COLO829 (cell line): Measurements from ENCODE around the gene TUBB2B.

ENCODE experiments used
- DNase-seq: peaks from one replicate; pipeline ENCODE4 v3.0.0; 2012; ENCODE audit warnings: low spot score

The TUBB2B gene

DNA sequence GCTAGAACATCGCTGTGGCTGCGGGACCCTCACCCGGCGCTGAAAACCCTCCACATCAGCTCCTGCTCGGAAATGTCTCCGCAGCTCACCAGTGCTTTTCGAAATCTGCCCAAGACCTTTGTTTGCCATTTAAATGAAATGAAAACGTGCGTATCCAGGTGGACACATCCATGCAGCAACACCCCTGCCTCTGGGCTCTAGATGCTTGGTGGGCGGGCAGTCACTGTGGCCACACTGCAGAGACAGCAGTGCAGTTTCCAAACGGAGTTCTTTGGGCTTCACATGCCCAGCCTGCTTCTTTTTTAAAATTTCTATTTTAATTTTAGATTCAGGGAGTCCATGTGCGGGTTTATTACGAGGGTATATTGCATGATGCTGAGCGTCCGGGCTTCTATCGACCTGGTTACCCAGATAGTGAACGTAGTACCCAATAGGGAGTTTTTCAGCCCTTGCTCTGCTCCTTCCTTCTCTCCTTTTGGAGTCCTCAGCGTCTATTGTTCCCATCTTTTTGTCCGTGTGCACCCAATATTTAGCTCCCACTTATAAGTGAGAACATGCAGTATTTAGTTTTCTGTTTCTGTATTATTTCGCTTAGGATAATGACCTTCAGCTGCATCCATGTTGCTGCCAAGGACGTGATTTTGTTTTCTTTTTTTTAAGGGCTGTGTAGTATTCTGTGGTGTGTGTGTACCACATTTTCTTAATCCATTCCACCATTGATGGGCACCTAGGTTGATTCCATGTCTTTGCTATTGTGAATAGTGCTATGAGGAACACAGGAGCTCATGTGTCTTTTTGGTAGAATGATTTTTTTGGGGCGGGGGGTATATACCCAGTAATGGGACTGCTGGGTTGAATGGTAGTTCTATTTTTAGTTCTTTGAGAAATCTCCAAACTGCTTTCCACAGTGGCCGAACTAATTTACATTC lies 4.8 kb upstream of the TUBB2B start:
- no peak for DNase-seq

DNA sequence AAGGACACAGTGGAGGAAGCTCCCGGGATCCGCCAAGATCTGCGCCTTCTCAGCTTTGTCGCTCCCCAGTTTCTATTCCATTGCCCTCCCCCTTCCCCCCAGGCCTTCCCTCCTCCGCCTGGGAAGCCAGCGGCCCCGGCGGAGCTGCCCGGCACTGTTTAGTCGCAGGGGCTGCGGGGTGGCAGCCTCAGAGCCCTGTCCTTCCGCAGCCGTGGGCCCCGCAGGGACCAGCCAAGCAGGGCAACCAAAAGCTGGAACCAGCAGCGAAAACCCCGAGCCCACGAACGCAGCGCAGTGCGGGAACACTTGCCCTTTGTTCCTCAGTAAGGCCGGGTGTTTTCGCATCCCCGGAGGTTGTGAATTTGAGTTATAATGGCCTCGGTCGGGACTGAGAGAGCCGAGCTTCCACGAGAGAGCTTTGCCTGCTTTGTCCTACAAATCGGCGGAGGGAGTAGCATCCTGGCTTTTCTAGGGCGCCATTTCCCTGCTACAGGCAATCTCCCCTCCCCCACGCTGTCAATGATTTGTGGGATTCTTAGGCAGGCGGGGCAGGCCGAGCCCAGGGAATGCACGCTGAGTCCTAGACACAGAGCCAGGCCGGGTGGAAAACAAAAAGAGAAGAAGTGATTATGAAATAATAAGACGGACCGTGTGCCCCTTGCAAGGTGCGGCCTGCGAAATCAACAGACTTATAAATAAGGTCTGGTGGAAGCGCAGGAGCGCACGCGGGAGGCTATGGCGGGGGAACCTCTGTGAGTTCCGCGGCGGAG lies 4.0 kb upstream of the TUBB2B start:
- no peak for DNase-seq

DNA sequence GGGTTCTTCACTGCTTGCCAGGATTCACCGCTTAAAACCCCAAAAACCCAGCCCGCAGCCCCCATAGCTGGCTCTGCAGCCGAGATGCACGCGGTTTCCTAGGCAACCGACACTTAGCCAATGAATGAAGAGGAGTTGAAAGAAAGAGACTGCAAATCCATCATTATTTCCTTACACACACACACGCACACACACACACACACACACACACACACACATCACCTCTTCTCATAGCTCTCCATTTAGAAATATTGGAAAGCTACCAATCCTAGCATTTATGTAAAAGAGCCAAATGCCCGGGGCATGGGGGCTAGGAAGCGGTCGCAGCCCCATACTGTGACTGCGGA lies 3.4 kb upstream of the TUBB2B start:
- no peak for DNase-seq

DNA sequence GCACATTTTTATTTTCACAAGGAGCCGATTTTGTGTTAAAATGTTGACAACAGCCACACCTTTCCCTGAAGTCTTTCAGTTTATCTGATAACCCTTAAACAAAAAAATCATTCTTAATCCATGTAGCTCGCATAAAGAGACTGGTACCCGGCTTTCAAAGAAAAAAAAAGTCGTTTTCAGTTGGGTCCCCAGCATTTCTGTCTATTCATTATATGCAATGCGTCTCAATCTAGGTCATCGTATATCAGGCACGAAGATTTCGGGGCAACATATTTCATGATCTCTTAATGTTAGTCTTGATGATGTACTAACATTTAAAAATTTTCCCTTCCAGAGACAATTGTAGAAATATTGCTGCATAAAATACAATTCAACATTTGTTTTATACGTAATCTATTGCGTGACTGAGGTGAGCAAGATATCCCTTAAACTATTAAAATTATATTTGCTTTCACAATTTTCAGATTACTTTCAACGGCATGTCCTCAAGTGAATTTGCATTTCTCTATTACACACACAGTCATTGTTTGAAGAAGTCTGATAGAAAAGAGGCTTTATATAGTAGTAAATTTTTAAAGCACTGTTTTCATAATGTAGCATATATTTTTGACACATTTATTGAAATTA lies 2.9 kb upstream of the TUBB2B start:
- no peak for DNase-seq

DNA sequence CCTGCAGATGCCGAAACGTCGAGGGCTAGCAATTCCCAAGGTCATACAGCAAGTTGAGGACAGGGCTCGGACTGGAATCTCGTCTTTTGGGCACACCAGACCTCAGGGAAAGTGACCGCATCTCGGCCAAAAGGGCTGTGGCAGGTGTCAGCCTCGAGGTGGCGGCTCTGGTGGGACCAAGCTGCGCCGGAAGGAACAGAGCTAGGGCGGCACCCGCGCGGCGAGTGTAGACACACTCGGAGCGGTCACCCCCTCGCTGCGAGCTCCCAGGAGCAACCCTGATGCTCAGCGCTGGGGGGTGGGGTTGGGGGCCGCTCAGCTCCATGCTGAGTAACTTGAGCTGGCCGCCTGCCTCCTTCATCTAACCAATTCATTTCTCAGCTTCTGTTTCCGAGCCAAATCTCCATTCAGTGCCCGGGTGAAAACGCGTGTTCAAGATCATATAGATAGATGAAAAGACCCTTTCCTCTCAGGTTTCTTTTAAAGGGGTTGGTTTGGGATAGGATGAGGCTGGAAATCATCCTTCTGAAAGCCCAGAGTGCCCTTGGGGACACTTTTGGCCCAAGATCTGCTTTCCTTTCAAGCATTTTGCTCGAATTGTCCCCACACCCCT lies 2.2 kb upstream of the TUBB2B start:
- no peak for DNase-seq

DNA sequence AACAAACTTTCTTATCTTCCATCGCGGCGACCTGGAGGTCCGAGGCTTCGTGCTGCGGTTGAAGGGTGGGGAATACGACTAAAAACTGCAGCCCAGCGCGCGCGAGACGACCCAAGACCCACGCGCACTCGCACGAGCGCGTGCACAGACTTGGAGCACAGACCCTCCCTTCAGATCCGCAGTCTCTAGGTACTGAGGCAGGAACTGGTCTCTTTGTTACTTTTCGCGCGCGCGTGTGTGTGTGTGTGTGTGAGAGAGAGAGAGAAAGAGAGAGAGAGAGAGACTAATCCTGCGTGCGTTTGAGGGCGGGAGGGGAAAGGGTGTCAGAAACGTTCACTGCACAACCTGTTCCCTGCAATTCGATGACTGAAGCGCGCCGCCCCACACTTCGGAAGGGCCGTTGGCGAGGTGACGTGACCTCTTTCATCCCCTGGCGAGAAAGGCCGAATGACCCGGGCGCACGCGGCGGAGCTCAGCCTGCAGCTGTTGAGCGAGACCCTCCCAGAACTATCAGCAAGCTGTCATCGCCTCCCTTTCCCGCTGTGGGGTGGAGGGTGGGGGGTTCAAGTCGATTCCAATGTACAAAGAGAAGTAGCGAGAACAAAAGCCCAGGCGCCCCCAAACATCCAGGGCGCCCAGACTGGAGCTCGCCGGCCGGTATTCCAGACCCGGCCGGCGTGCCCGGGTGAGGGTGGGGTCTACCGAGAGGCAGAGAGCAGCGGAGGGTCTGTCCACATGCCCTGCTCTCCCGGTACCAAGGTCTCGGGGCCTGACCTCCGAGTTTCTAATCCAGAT lies 1.5 kb upstream of the TUBB2B start:
- no peak for DNase-seq

DNA sequence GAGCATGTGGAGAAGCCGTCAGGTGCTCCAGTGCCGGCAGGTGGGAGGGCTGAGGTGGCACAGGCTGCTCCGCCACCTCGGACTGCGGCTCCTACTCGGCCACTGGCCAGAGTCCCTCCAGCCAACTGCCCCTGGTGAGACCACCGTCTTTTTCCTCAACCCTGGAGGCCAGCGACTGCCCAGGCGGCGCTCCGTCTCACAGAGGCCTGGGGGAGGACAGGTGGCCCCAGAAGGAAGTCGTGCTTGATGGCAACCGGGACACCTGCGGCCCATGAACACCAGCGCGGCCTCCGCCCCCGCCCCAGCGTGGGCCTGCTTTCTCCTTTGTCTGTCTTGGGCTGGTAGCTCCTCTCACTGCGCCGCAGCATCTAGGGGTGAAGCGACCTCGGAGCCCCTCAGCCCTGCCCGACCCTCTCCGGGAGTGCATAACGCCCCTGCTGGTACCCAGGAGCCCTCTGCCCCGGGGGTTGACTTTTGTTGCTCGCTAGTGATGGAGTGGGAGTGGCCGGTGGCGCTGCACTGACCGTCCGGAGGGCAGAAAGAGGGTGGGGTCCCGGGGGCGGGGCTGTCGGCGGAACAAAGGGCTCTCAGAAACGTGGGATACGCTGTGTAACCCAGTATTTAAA lies 706 bp upstream of the TUBB2B start:
- no peak for DNase-seq

DNA sequence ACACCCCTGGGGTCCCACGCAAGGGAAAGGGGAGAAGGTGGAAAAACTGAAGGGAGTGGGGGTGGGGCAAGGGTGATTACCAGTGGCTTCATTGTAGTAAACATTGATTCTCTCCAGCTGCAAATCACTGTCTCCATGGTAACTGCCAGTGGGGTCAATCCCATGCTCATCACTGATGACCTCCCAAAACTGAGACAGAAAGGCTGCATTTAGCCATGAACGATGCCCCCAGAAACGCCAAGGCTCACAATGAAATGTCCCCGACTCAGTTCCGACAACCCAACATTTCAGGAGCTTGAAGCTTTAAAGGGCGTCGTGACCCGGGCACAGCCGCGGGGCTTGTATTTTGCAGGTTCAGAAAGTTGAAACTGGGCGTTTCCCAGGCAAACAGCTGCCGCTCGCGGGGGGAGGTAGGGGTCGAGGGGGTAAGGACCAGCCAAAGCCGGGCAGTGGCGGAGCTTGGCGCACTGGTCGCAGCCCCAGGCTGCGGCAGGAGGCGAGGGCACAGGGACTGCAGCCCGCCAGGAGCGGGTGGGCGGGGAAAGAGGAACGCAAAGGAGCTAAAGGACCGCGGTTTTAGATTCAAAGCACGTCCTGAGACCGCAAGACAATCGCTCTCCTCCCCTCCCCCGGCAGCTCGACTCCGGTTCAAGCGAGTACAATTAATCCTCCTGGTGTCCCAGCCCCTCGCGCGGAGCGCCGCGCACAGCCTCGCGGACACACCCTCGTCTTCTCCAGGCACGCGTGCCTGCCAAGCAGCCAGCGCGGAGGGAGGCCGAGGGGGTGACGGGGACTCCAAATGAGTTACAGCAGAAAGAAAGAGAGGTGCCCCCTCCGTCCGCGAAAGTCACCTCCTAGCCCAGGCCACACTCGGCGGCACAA lies 731 bp downstream of the TUBB2B start:
- no peak for DNase-seq

DNA sequence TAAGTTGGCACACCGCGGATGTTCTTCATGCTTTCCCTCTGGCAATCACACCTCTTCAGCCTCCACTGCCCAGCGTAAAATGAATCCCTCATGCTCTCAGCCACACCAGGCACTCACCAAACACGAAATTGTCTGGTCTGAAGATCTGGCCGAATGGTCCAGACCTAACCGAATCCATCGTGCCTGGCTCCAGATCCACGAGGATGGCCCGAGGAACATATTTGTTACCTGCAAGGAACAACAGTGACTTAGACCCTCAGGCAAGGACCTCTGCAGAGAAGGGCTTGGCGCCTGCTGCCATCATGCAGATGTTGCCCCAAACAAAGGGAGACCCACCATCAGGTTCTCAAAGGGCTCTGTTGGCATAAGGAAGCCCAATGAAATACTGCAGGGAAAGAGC lies 1.4 kb downstream of the TUBB2B start:
- no peak for DNase-seq

DNA sequence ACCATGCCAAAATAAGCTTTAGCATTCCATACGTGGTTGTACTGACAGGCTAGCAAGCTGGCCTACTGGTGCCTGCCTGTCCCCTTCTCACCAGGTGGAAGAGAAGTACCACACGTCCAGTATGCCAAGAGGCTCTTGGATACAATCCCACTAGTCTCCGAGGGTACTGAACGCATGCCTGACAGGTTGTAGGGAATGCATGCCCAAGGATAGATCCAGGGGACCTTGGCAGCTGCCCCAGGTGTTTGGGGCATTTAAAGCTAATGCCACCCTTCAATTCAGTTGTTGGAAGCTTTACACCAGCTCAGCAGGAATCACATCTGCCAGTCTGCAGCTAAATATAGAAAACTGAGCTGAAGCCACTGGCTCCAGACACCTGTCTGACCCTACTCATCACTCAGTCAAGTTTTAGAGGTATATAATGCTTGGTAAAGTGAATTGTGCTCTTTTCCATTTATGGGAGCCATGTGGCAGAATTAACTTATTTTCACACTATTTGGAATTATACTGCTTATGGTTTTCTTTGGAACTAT lies 4.9 kb downstream of the TUBB2B start:
- DNase-seq, result no peak

DNA sequence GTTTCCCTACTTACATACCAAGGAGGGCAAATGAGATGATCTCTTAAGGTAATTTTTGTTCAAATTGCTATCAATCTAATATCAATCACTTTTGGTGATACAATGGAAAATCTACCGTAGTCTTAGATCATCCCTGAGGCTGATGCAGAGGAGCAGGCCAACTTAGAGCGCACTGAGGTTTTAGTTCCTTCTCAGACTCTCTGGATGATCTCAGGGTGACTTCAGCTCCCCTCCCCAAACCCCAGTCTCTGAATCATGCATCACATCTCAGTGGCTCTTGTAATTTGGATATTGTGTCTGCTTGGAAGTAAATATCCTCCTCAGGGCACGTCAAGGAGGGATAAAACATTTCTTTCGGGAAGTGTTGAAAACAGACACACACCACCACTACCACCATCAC lies 5.9 kb downstream of the TUBB2B start:
- DNase-seq, result no peak

DNA sequence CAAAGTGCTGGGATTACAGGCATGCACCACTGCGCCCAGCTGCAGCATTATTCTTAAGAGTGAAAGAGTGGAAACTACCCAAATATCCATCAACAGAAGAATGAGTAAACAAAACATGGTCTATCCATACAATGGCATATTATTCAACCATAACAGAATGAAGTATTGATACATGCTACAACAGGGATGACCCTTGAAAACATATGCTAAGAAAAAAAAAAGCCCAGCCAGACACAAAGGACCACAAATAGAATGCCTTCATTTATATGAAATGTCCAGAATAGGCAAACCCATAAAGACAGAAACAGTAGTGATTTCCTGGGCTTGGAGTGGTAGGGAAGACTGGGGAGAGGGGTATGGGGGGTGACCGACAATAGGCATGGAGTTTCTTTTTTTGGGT lies 7.1 kb downstream of the TUBB2B start:
- DNase-seq, result no peak

DNA sequence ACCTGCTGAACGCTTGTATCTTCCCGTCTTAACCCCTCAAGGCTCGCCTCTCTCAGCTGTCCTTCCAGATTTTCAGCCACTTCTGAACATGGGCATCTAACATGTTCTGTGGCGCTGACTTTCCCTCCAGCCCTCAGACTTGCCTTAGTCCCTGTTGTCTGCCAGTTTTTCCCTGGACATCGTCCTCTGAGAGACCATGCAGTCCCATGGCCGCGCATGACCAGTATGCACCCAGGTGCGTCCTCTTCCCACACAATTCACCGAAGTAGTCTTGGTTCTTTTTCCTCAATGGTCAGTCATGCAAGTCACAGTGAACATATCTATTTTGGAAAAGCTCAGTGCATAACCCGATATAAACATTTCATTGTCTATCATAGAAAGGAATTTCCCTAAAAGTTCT lies 9.2 kb downstream of the TUBB2B start:
- DNase-seq, result no peak

DNA sequence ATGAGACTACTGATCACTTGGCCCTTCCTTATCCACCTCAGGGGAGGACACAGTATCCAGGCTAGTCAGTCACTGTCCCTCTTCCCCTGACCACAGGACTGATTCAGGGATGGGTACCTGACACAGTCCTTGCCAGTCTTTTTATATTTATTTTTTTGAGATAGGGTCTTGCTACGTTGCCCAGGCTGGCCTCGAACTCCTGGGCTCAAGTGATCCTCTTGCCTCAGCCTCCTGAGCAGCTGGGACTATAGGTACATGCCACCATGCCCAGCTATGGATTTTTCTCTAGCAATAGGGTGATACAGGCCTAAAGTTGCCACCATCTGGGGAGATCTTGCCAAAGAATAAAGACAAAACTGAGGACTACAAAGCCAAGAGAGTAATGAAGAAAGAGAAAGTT lies 10.2 kb downstream of the TUBB2B start:
- no peak for DNase-seq

DNA sequence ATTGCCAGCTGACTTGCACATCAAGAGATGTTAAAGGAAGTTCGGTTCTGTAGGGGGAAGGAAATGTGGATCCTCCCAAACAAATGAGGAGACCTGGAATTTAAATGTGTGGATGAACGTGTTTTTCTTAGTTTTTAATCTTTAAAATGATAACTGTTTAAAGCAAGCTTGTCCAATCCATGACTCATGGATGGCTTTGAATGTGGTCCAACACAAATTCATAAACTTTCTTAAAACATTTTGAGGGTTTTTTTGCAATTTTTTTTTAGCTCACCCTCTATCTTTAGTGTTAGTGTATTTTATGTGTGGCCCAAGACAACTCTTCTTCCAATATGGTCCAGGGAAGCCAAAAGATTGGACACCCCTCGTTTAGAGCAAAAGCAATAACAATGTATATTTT lies 12.6 kb downstream of the TUBB2B start:
- DNase-seq, result no peak

DNA sequence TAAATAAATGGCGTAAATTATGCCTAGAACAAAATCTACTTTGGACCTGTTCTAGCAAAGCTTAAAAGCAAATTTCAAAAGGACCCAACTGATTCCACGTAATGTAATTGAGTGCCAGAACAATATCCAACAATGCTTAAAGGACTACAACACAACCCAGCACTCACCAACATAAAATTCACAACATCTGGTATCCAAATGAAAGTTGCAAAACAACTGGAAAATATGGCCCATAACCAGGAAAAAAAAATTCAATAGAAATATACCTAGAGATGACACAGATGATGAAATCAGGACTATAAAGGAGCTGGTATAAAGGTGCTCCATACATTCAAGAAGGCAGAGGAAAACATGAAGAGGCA lies 14.1 kb downstream of the TUBB2B start:
- no peak for DNase-seq

DNA sequence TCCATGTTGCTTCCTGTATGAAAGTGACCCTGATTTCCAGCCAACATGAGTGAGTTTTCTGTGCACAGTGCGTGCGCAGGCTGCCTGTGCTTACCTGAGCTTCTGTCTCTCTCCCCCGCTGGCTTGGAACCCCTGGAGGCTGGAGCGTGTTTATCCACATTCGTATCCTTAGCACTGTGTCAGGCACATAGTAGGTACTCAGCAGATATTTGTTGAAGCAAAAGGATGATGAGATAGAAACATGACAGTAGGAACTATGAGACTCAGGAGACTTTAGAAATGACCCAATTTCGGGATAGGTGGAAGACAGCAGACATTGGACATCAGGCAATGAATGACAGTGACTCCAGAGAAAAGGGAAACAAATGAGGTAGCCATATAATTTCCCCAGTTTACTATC lies 15.2 kb downstream of the TUBB2B start:
- DNase-seq, result no peak

DNA sequence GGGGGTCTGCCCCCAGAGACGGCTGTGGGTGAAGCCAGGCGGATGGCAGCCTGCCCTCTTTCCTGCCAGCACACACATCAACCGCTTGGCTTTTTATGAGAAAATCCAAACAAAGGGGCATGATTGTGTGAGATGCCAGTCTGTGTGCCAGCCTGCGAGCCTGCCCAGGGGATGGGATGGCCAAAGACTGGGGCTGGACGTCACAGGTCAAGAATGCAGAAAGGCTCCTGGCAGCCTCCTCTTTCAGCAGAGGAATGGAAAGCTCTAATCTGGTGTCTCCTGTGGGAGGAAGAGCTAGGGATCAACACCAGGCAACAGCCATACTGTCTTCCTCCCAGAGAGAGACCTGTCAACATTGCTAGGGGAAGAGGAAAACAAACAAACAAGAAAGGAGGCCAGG lies 15.8 kb downstream of the TUBB2B start:
- DNase-seq, result peak; percentile 71

DNA sequence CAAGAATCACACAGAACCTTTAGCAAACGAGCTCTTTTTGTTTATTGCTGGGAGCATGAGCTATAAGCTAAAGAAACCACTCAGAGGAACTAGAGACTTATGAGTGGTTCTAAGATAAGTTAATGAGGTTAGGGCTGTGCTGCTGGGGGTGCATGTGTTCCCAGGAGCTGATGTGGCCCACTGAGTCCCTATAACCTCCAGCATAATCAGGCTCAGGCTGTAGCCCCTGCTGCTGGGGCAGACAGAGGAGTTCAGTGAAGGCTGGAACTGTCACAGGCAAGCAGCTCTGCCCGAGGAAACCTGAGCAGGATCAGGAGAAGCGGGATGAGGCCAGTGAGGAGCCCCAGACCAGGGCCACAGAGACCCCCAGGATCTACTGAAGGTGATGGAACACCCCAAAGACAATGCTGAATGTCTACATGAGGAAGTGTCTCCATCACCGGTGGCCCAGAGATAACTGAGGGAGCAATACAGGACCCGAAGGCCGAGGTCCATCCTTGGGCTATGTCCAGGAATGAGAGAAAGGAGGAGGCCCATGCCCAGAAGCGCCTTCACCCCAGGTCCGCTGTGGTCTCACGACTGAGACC lies 17.3 kb downstream of the TUBB2B start:
- DNase-seq, result no peak
